Measurements from ENCODE around the gene ACVR1C.
"Not testable (repeated sequence)": the region's sequence is repeated elsewhere in the genome, so short reads cannot be mapped to it uniquely, and the experiment has no call there.

The ACVR1C gene

DNA sequence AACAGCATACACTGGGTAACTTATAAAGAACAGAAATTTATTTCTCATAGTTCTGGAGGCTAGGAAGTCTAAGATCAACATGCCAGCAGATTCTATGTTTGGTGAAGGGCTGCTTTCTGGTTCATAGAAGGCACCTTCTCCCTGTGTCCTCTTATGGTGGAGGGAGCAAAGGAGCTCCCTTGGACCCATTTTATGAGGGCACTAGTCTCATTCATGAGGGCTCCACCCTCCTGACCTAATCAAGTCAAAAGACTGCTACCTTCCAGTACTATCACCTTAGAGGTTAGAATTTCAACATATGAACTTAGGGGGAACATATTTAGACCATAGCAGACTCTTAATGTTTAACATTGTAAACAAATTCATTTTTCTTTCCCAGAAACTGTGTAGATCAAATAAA, 54.5 kb downstream of the ACVR1C start:
- DNase-seq, result no peak

DNA sequence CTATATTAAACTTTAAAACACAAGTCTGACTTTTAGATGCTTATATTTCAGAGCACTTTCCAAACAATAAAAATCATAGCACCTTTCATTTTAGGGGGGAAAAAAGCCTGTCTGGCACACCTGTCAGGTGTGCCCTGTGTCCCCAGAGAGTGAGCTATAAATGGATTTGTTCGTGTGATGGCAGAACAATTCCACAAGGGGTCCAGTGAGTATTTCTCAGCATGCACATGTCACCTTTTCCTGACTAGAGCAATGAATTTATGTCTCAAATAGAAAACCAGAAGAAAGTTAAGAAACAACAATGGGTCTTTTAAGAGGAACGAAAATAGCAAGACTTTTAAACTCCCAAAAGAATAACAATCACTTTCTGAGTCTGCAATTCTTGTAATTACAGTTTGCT, 55.9 kb downstream of the ACVR1C start:
- no peak for DNase-seq

DNA sequence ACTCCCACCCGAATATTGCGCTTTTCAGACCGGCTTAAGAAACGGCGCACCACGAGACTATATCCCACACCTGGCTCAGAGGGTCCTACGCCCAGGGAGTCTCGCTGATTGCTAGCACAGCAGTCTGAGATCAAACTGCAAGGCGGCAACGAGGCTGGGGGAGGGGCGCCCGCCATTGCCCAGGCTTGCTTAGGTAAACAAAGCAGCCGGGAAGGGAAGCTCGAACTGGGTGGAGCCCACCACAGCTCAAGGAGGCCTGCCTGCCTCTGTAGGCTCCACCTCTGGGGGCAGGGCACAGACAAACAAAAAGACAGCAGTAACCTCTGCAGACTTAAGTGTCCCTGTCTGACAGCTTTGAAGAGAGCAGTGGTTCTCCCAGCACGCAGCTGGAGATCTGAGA, 62.0 kb downstream of the ACVR1C start:
- DNase-seq, result not testable (repeated sequence)

DNA sequence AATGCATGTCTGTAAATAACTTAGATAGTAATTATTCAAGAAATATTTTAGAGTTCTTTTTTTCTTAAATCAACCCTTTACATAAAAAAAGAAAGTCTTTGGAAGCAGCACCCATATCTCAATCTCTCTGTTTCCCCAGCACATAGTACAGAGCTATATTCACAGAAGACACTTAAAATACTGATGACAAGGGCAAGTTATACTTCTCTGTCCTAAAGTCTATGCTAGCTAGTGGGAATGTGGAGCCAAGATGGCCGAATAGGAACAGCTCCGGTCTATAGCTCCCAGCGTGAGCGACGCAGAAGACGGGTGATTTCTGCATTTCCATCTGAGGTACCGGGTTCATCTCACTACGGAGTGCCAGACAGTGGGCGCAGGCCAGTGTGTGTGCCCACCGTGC, 62.6 kb downstream of the ACVR1C start:
- DNase-seq, result not testable (repeated sequence)

DNA sequence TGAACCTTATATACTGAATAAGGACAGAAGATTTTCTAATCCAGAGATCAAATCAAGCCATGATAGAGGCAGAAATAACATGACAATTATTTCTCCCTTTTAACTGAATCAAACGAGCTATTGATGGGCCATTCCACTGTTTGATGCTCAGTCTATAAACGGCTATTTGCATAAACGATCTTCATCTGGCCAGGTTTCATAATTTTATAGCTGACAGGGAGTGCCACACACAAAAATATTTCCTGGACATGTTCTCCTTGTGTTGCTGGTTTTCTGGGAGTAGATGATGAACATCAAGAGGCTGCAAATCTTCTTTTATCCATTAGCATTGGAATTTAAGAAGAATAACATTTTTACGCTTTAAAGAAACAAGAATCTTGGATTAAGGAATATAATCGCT, 63.1 kb downstream of the ACVR1C start:
- no peak for DNase-seq

DNA sequence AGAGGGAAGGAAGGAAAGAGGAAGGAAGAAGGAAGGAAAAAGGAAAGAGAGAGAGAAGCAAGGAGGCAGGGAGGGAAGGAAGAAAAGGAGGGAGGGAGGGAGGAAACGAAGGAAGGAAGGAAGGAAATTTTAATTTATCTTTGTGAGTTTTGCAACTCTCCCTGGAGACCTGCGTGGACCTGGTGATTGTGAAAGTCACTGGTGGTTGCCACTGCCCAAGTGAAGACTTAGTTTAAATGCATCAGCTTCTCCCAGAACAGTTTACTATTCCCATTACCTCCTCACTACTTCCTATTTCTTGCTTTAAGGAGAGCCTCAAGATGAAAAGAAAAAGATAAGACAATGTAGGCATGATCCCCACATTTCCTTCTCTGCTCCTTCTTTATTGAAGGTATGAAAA, 68.8 kb downstream of the ACVR1C start:
- no peak for DNase-seq

DNA sequence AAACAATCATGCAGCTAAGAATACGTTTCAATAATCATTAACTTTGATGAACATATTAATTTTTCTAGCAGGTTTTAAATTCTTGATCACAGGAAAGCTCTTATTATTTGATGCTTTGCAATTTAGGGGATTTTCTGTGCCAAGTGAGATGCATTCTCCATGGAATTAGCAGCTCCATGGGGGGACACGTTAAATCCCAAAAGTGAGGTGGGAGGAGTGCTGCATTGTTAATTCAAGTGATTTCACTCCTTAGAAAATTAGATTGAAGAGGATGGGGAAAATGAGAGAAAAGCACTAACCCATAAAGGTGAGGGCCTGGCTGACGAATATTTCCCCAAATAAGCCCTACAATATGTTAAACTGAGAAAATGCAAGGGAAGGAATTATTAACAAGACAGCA, 69.2 kb downstream of the ACVR1C start:
- DNase-seq, result no peak

DNA sequence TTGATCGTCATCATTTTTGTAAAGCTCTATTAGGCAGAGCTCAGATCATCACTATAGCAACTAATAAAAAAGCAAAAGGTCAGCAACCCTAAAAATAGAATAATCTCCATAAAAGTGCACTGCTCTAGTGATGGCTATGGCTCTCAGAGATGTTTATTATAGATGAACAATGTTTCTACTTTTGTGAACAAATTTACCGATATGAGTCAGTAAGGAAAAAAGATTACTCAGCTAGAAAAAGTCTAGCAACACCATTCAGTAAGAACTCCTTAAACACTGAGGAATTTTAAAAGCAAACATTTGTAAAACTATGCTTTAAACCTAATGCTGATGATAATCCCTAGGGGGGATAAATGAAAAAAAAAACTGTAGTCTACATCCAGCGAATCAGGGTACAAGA, 69.6 kb downstream of the ACVR1C start:
- no peak for DNase-seq

DNA sequence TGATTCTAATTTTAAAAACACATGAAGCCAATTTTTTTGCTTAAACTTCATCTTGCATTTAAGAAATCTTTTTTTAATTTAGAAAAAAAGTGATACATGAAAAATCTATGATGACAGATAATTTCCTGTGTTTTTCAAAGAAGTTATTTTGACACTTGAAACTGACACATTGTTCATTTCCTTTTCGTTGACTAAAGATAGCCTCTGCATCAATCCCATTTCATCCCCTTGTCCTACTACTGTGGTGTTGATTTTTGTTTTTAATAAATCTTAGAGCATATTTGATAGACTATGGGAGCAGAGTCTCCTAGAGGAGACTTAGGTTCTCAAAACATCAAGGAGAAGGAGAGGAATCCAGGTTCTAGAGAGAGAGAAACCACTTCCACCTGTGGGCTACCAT, 70.9 kb downstream of the ACVR1C start:
- DNase-seq, result no peak

DNA sequence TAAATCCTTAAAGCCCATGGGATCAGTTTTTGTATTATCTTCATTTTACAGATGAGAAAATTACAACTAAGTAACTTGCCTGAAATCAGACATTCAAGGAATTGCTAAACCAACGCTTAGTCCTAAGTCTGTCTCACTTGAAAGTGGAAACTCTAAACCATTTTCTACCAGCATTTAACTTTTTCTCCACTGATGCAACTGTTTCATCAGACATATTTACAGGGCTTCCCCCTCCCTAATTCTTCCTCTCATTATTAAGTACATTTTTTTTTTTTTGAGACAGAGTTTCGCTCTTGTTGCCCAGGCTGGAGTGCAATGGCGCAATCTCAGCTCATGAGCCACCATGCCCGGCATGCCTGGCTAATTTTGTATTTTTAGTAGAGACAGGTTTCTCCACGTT, 88.6 kb downstream of the ACVR1C start:
- DNase-seq, result no peak

DNA sequence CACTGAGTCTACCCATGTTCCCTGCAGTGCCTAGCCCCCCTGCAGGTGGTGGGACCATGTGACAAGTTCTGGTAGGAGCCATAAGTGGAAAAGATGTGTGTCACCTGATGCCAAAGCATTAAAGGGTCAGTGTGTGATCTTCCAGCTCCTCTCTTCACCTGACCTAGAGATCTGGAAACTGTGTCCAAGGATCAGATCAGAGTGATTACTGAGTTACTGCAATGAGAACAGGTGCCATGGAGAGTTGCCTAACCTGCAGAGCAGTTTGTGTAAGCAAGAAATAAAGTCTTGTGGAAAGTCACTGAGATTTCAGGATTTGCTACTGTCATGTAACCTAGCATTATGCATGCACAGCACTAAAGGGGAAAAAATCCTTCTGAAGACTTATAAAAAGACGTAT, 90.6 kb downstream of the ACVR1C start:
- DNase-seq, result no peak

DNA sequence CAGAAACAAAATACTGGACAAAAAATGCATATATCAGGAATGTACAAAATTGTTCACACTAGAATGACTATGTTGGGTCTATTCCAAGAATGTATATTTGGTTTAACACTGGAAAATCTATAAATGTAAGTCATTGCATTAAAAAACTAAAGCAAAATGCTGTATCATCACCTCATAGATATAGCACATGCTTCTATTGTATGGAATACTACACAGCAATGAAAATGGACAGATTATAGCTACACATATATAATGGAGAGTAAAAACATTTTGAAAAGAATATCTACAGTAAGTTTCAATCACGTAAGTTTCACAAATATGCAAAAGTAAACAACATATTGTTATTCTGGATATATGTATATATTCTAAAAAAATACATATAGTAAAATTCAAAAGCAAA, 91.8 kb downstream of the ACVR1C start:
- DNase-seq, result no peak

DNA sequence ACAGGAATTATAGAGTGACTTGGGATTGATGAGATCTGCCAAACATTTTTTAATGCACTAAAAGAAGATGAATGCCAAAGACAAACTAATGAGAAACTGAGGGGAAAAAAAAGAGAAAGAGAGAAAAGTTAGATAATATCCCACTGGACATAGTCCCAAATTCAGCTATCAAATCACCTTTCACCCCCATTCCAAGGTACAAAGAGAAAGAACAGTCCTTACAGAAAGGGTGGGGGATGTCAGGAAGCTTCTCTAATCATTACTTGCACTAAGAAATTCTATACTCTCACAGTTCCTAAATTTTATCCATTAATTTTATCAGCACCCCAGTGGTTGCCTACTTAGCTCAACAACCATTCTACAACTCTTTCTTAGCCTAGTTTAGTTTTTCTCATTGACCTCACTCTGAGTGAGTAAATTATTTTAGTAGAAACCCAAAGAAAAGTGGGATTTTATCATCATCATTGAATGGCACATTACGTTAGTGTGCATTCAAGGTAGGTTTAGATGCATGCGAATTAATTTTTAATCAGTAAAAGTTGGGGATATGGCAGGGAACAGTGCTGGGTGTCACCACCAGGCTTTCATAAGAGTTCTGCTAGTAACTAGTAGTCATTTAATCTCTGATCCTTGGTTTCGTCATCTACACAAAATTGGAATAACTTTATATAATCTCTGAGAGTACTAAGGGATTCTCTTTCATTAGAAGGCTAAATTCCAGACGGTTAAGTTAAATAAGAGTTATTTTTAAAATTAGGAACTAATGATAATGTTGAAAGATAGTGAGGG, 99.5 kb downstream of the ACVR1C start:
- DNase-seq, result no peak

DNA sequence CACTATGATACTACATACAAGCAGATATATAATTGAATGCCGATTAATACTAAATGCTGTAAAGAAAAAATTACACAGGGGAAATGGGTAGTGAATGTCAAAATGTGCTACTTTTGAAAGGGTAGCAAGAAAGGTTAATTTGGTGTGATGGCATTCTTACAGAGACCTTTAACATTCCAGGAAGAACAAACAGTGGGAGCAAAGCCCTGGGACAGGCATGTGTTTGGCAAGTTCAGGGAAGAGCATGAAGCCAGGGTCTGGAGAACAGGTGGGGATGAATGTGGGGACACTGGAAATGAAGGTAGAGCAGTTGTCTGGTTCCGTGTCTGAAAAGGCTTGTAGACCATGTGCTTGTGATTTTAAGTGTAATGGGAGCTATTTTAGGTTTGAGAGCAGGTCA, 102.6 kb downstream of the ACVR1C start:
- DNase-seq, result no peak

DNA sequence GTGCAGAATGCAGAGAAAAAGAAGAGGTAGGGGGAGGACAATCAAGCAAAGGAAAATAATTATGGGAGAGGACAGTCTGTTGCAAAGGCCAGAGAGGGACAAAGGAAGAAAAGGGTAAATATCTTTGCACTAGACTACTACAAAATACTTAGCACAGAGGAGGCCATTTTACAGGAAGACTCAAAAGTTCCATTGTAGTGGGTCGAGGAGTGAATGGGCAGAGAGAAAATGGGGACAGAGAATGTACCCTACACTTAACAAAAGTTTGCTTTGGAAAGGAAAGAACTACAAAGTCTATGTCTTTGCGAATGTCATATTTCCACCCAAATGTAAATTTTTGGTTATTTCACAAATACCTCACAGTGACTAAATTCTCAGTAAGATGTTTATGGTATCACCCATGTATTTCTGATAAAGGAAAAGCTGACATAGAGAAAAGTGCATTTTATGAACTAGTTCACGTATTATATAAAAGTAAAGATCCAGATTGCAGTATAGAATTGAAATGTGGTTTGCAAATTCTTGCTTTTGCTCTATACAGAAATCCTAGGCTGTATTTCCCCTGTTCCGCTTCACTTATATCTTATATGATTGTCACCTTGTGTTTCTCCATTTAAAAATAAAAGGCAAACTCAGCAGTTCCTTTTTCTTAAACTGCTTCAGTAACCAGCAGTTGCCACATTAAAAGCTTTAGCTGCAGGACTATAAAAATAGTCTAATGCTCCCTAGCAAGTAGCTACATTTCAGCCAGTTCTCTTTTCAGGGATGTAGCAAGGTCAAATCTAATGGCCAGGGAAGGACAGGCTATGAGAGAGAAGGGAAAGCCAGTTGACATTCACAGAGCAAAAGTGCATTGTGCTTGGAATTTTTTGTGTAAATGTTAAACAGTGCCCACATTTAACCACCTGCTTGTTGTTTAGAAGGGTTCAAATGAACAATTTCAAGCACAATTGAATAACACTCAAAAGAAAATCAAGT, 105.1 kb downstream of the ACVR1C start:
- DNase-seq, result no peak

DNA sequence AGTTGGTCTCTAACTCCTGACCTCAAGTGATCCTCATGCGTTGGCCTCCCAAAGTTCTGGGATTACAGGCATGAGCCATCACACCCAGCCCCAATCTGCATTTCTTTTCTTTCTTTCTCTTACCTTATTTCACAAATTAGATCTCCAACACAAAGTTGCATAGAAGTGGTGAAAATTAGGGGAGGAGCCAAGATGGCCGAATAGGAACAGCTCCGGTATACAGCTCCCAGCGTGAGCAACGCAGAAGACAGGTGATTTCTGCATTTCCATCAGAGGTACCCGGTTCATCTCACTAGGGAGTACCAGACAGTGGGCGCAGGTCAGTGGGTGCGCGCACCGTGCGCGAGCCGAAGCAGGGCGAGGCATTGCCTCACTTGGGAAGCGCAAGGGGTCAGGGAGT, 113.7 kb downstream of the ACVR1C start:
- DNase-seq, result not testable (repeated sequence)

DNA sequence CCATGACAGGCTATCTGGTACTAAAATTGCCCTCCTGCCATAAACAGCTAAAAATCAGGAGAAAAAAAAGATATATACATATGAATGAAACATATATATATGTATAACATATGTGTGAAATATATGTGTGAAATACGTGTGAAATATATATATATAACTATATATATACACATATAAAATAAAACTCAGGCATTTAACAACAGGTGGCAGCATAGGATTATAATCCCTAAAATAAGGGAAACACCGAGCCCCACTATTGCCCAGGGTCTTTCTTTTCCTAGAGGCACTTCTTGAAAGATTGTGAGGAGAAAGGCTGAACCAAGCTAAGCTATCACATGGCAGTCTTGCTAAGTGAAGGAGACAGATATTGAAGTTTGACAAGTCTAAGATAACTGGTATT, 118.9 kb downstream of the ACVR1C start:
- no peak for DNase-seq

DNA sequence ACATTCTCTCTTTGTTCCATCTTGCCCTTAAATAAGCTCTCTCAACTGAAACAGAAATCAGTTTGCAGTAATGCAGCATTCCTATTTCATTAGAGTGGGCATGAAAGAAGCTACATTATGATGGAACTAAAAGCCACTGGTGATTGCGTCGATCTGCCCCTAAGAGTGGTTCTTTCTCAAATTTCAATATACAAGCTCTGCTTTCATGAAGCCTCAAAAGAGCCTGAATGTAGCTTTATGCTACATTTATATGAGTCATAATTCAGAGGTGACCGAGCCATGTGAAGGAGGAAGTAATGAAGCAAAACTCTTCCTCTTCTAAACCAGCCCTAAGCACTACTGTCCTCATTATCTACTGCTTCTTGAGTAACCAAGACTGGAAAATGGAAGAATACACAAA, 120.0 kb downstream of the ACVR1C start:
- no peak for DNase-seq

DNA sequence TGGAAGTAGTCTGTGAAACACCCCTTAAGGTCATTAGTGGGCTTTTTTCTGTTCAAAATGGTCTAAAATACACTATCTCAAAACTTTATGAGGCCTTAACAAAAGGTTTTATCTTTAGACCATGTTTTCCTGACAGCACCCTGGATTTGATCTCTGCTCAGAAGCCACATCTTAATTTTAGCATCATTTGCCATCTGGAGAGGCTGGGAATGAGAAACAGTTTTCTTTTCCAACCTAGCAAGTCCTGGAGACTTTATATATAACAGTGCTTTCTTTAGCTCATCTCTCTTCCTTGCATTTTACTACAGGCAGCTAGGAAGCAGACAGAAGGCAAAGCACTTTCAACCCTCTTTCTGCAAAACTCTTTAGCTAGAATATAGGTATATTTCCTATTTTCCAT, 122.1 kb downstream of the ACVR1C start:
- DNase-seq, result no peak

DNA sequence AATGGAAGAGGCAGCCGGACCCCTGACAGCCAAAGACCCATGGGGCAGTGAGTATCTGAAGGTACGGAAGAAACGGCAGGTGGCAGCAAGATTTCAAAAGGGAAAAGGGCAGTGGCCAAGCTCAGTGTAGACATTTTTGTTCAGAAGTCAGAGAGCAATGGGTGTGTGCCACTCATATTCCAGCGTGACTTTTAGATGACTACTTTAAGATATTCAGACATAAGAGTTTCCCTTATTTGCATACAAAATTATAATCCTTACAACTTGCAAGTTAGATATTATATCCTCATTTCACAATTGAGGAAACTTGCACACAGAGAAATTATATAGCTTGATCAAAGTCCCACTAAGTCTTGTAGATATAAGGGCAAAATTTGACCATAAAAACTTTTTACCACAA, 124.0 kb downstream of the ACVR1C start:
- no peak for DNase-seq

DNA sequence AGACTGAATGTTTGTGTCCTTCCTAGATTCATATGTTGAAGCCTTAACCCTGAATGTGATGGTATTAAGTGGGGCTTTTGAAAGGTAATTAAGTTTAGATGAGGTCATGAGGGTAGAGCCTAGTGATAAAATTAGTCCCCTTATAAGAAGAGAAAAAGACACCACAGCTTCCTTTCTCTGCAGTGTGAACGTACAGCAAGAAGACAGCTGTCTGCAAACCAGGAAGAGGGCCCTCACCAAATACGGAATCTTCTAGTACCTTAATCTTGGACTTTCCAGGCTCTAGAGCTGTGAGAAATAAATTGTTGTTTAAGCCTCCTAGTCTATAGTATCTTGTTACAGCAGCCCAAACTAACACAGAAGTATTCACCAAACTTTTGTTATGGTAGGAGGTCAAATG, 127.6 kb downstream of the ACVR1C start:
- no peak for DNase-seq

DNA sequence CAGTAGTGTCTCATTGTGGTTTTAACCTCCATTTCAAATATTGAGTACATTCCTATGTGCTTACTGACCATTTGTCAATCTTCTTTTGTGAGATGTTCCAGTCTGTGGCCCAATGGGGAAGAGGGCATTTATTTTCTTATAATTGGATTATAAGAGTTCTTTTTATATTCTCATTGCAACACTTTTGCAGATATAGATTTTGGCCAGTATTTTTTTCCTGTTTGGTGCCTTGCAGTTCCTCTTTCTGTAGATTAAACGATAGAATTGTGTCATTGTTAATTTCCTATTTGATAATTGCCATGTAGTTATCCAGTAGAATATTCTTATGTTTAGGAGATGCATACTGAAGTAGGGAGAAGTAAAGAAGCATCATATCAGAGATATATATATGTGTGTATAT, 128.3 kb downstream of the ACVR1C start:
- DNase-seq, result no peak

DNA sequence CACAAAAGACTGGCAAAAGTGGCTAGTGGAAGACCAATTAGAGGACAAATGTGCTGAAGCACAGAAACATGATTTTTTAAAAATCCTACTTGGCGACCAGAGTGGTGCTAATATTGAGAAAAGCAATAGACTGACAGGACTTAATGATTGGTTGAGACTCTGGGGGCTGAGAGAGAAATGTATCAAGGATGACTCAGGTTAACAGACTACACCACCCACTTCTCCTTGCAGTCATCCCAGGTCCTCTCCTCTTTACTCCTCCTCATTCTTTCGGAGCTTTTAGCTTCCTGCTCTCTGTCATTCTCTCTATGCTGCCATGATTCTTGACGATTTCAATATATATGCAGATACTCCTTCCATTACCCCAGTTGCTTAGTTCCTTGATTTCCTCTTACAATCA, 130.2 kb downstream of the ACVR1C start:
- no peak for DNase-seq

All from C1 segment of cervical spinal cord (tissue), 14 donors.